Choroid plexus epithelial cell (primary cell): Measurements from ENCODE around the gene EBI3.

Experiments used
- DNase-seq: peaks from one replicate; pipeline ENCODE4 v3.0.0-alpha.2; 2010; ENCODE audit warnings: low read depth
- H3K4me3 ChIP-seq: 2 replicates; pipeline ENCODE4 v1.5.1; 2011; ENCODE audit warnings: low read depth, mild to moderate bottlenecking, control low read depth, low read length, moderate library complexity
- CTCF ChIP-seq: conservative IDR thresholded peaks from 2 replicates; pipeline ENCODE4 v1.5.1; 2011; ENCODE audit warnings: low read depth, mild to moderate bottlenecking, control low read depth, inconsistent platforms, low read length, moderate library complexity

EBI3 gene

GRCh38 chr19:4197228-4197624 is 32.1 kb upstream of the EBI3 start:
- TF ChIP-seq CTCF = no peak
- no peak overlapping the region for H3K4me3 ChIP-seq
- no peak for DNase-seq

DNA sequence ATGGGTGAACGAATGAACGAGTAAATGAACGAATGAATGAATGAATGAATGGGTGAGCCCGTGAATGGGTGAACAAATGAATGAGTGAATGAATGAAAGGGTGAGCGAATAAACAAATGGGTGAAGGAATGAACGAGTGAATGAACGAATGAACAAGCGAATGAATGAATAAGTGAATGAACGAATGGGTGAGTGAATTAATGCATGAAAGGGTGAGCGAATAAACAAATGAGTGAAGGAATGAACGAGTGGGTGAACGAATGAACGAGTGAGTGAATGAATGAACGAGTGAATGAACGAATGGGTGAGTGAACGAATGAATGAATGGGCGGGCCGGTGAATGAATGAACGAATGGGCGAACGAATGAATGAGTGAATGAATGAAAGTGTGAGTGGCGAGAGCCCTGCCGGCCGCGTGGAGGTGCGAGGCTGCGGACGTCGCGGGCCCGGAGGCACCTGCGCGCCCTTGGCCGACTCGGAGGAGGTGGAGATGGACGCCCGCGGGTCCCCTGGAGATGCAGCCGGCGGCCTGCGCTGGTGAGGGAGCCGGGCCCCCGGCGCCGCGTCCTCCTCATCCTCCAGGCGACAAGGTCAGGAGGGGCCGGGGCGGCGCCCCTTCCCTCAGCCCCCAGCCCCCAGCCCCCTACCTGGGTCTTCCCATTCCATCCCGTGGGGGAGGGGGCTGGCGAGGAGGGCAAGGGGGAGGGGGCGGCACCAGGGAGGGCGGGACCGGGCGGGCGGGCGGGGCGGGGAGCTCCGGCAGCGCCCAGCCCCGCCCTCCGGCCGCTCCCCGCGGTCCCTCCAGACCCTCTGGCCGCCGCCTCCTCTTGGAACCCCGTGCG is 31.5 kb upstream of the EBI3 start:
- H3K4me3 ChIP-seq = no peak overlapping the region
- DNase-seq = no peak
- TF ChIP-seq CTCF = no peak

DNA sequence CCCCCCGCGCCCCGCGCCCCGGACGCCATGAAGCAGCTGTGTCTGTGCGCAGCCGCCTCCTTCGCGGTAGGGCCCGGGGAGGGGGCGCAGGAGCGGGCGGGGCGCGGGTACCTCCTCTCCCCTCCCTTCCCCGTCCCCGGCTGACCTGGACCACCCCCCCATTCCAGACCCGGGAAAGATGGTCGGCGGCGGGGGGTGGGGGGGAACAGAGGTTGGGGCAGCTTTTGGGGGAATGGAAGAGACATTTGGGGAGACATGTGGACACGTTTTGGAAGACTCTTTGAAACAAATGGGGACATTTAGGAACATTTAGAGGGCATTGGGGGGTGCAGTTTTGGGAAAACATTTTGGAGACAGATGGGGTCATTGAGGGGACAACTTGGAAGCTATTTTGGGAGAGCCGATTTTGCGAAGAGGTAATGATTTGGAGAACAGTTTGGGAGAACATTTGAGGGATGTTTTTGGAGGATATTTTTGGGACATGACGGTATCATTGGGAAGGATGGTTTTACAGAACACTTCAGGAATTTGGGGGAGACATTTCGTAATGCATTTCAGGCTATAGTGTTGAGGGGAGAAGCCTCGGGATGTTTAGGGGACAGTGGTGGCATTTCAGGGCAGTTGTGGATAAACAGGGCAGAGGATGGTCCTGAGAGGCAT is 30.7 kb upstream of the EBI3 start:
- no peak for TF ChIP-seq CTCF
- no peak overlapping the region for H3K4me3 ChIP-seq
- no peak for DNase-seq

DNA sequence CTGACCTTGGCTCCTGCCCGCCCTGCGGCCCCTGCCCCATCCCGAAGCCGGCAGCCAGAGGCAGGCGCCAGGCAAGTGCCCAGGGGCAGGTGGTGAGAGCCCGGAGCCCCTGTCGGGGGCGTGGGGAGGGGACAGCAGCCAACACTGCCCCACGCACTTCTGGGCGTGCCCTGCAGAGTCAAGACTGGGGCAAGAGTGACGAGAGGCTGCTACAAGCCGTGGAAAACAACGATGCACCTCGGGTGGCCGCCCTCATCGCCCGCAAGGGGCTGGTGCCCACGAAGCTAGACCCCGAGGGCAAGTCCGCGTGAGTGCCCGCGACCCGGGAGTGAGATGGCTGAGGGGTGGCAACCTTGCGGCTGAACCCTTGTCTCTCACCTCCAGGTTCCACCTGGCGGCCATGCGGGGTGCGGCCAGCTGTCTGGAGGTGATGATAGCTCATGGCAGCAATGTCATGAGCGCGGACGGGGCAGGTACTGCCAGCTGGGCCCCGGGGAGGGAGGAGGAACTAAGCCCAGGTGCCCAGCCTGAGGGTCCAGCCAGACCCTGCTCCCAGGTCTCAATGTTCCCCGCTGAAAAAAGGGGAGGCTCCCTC is 29.5 kb upstream of the EBI3 start:
- H3K4me3 ChIP-seq = no peak overlapping the region
- no peak for DNase-seq
- no peak for TF ChIP-seq CTCF

GRCh38 chr19:4200940-4201542 is 28.3 kb upstream of the EBI3 start:
- no peak for TF ChIP-seq CTCF
- no peak for DNase-seq
- H3K4me3 ChIP-seq = no peak overlapping the region

- no peak for TF ChIP-seq CTCF
- no peak overlapping the region for H3K4me3 ChIP-seq
- no peak for DNase-seq
Observed at GRCh38 chr19:4201798-4202197, 27.5 kb upstream of the EBI3 start.
